HUES6 (cell line): ENCODE measurements around the gene PPP2R5C.
"Not testable (repeated sequence)": the region's sequence is repeated elsewhere in the genome, so short reads cannot be mapped to it uniquely, and the experiment has no call there.

Experiments
- H3K27ac ChIP-seq: 2 replicates; pipeline ENCODE4 v1.7.0; 2013; ENCODE audit warnings: low read depth, mild to moderate bottlenecking, low read length, inconsistent platforms
- H3K27me3 ChIP-seq: 2 replicates; pipeline ENCODE4 v1.6.1; 2013; ENCODE audit warnings: low read length; ENCODE audit not compliant: control insufficient read depth, insufficient read depth
- H3K36me3 ChIP-seq: 2 replicates; pipeline ENCODE4 v1.6.1; 2013; ENCODE audit warnings: low read length; ENCODE audit not compliant: control insufficient read depth, insufficient read depth
- H3K4me1 ChIP-seq: 2 replicates; pipeline ENCODE4 v1.6.1; 2013; ENCODE audit warnings: low read length; ENCODE audit not compliant: control insufficient read depth, insufficient read depth
- H3K4me3 ChIP-seq: 2 replicates; pipeline ENCODE4 v1.5.1; 2013; ENCODE audit warnings: low read depth, low read length
- H3K9ac ChIP-seq: one replicate; pipeline ENCODE4 v1.6.1; 2013; ENCODE audit warnings: mild to moderate bottlenecking, low read length
- H3K9me3 ChIP-seq: 2 replicates; pipeline ENCODE4 v1.6.1; 2013; ENCODE audit warnings: low read depth, low read length; ENCODE audit not compliant: control insufficient read depth, insufficient read depth

The PPP2R5C gene

GRCh38 chr14:101737414-101738339 is 23.8 kb upstream of the PPP2R5C start:
- Histone ChIP-seq H3K9ac (no peak overlapping the region), H3K4me3 (no peak overlapping the region), H3K9me3 (peaks cover 35% of the 10 kb centered on the region), H3K27ac (no peak overlapping the region), H3K36me3 (no peaks in the 10 kb centered on the region), H3K27me3 (no peaks in the 10 kb centered on the region), H3K4me1 (no peaks in the 10 kb centered on the region)

- Histone ChIP-seq H3K4me1 (no peaks in the 10 kb centered on the region), H3K27ac (no peak overlapping the region), H3K36me3 (no peaks in the 10 kb centered on the region), H3K27me3 (no peaks in the 10 kb centered on the region), H3K9ac (no peak overlapping the region), H3K9me3 (peaks cover 38% of the 10 kb centered on the region), H3K4me3 (no peak overlapping the region)
Observed at GRCh38 chr14:101738703-101739320, 22.7 kb upstream of the PPP2R5C start.

- no peaks in the 10 kb centered on the region for H3K27me3 ChIP-seq
- no peaks in the 10 kb centered on the region for H3K4me1 ChIP-seq
- no peak overlapping the region for H3K9ac ChIP-seq
- H3K27ac ChIP-seq, result no peak overlapping the region
- no peaks in the 10 kb centered on the region for H3K36me3 ChIP-seq
- H3K4me3 ChIP-seq, result no peak overlapping the region
- peaks cover 42% of the 10 kb centered on the region for H3K9me3 ChIP-seq
Observed at GRCh38 chr14:101739446-101740141, 21.9 kb upstream of the PPP2R5C start.

- H3K36me3 ChIP-seq, result no peaks in the 10 kb centered on the region
- H3K9ac ChIP-seq, result no peak overlapping the region
- no peak overlapping the region for H3K27ac ChIP-seq
- peaks cover 42% of the 10 kb centered on the region for H3K9me3 ChIP-seq
- H3K27me3 ChIP-seq, result no peaks in the 10 kb centered on the region
- H3K4me1 ChIP-seq, result no peaks in the 10 kb centered on the region
- H3K4me3 ChIP-seq, result no peak overlapping the region
Observed at GRCh38 chr14:101740981-101741380, 20.5 kb upstream of the PPP2R5C start.

- Histone ChIP-seq H3K4me1 (no peaks in the 10 kb centered on the region), H3K4me3 (no peak overlapping the region), H3K27ac (no peak overlapping the region), H3K9ac (no peak overlapping the region), H3K9me3 (peaks cover 36% of the 10 kb centered on the region), H3K36me3 (no peaks in the 10 kb centered on the region), H3K27me3 (no peaks in the 10 kb centered on the region)
Observed at GRCh38 chr14:101743701-101744100, 17.8 kb upstream of the PPP2R5C start.

- H3K36me3 ChIP-seq, H3K27me3 ChIP-seq: not testable (repeated sequence)
Observed at GRCh38 chr14:101744382-101744781, 17.1 kb upstream of the PPP2R5C start.

GRCh38 chr14:101749756-101750155 is 11.8 kb upstream of the PPP2R5C start:
- not testable (repeated sequence) for H3K4me3 ChIP-seq, H3K27ac ChIP-seq, H3K36me3 ChIP-seq, H3K4me1 ChIP-seq, H3K9ac ChIP-seq, H3K27me3 ChIP-seq
- peaks cover 11% of the 10 kb centered on the region; the same call in 1 of the 2 replicates for H3K9me3 ChIP-seq

More at GRCh38 chr14:101744382-101744781, 17.1 kb upstream of the PPP2R5C start:
- H3K27ac ChIP-seq, H3K4me3 ChIP-seq, H3K4me1 ChIP-seq, H3K9ac ChIP-seq: not testable (repeated sequence)
- H3K9me3 ChIP-seq, result peaks cover 35% of the 10 kb centered on the region

- Histone ChIP-seq H3K9ac (no peak overlapping the region), H3K27me3 (peaks cover 12% of the 10 kb centered on the region; the same call in 1 of the 2 replicates), H3K27ac (no peak overlapping the region), H3K9me3 (peaks cover 11% of the 10 kb centered on the region; the same call in 1 of the 2 replicates), H3K4me1 (peaks cover 2% of the 10 kb centered on the region; the same call in 1 of the 2 replicates), H3K36me3 (no peaks in the 10 kb centered on the region), H3K4me3 (no peak overlapping the region)
Observed at GRCh38 chr14:101754893-101755292, 6.6 kb upstream of the PPP2R5C start.

- Histone ChIP-seq H3K27me3 (peaks cover 14% of the 10 kb centered on the region; the same call in 1 of the 2 replicates), H3K36me3 (no peaks in the 10 kb centered on the region), H3K4me3 (no peak overlapping the region), H3K27ac (no peak overlapping the region), H3K4me1 (peaks cover 5% of the 10 kb centered on the region; the same call in 1 of the 2 replicates), H3K9me3 (peaks cover 11% of the 10 kb centered on the region; the same call in 1 of the 2 replicates), H3K9ac (no peak overlapping the region)
Observed at GRCh38 chr14:101755591-101756324, 5.8 kb upstream of the PPP2R5C start.

- H3K9me3 ChIP-seq, result peaks cover 11% of the 10 kb centered on the region; the same call in 1 of the 2 replicates
Observed at GRCh38 chr14:101757064-101757838, 4.3 kb upstream of the PPP2R5C start.

More at GRCh38 chr14:101757064-101757838, 4.3 kb upstream of the PPP2R5C start:
- H3K27me3 ChIP-seq, result peaks cover 15% of the 10 kb centered on the region
- H3K27ac ChIP-seq, result no peak overlapping the region
- no peak overlapping the region for H3K9ac ChIP-seq
- peaks cover 5% of the 10 kb centered on the region; the same call in 1 of the 2 replicates for H3K4me1 ChIP-seq
- H3K36me3 ChIP-seq, result no peaks in the 10 kb centered on the region
- no peak overlapping the region for H3K4me3 ChIP-seq
